Activated T-cell treated with anti-CD3 and anti-CD28 coated beads, Interleukin-2, amount 50 U/mL, for 72 hours (primary cell): ENCODE data around the gene CD226. TPM values are rescaled to one million over a fixed set of nuclear protein-coding genes. Genes with fewer than 3 reads are reported as not detected.
"Not testable (repeated sequence)": the region's sequence is repeated elsewhere in the genome, so short reads cannot be mapped to it uniquely, and the experiment has no call there.

Experiments
- ATAC-seq, 2 donors: fragments of 150-1000 bp; cut with Tn5 transposase; replicated peaks in 1 of 2; 2 replicates each; pipeline ENCODE4 v1.10.0; 2021; ENCODE audit warnings: moderate library complexity in 2 of 2, mild to moderate bottlenecking in 1 of 2
- DNase-seq, 2 donors: peaks; one replicate each; pipeline ENCODE4 v3.0.0; 2021 to 2022; ENCODE audit warnings: mixed read lengths in 1 of 2
- H3K27ac Mint-ChIP-seq: one replicate; pipeline ENCODE4 v1.8.0; 2022; ENCODE audit warnings: mild to moderate bottlenecking, moderate library complexity, mixed read lengths
- H3K27me3 Mint-ChIP-seq: one replicate; pipeline ENCODE4 v1.8.0; 2022; ENCODE audit warnings: low read depth, mixed read lengths
- H3K36me3 Mint-ChIP-seq, 2 donors: one replicate each; pipeline ENCODE4 v1.8.0; 2022; ENCODE audit warnings: mixed read lengths in 2 of 2, mild to moderate bottlenecking in 1 of 2; ENCODE audit not compliant: insufficient read depth in 2 of 2
- H3K4me1 Mint-ChIP-seq: one replicate; pipeline ENCODE4 v1.8.0; 2022; ENCODE audit warnings: low read depth, mixed read lengths
- H3K4me3 Mint-ChIP-seq, 2 donors: one replicate each; pipeline ENCODE4 v1.8.0; 2022; ENCODE audit warnings: mild to moderate bottlenecking in 2 of 2, mixed read lengths in 2 of 2, moderate library complexity in 2 of 2
- H3K9me3 Mint-ChIP-seq, 2 donors: one replicate each; pipeline ENCODE4 v1.8.0; 2022; ENCODE audit warnings: mixed read lengths in 2 of 2
- total RNA-seq, 2 donors: library from RNA; stranded (reverse); gene quantifications; one replicate each; pipeline ENCODE4 v1.2.3, GENCODE V29; 2022

Gene CD226
- total RNA-seq, 2 donors from 2014 or later: 73.7 to 81.8 TPM

DNA sequence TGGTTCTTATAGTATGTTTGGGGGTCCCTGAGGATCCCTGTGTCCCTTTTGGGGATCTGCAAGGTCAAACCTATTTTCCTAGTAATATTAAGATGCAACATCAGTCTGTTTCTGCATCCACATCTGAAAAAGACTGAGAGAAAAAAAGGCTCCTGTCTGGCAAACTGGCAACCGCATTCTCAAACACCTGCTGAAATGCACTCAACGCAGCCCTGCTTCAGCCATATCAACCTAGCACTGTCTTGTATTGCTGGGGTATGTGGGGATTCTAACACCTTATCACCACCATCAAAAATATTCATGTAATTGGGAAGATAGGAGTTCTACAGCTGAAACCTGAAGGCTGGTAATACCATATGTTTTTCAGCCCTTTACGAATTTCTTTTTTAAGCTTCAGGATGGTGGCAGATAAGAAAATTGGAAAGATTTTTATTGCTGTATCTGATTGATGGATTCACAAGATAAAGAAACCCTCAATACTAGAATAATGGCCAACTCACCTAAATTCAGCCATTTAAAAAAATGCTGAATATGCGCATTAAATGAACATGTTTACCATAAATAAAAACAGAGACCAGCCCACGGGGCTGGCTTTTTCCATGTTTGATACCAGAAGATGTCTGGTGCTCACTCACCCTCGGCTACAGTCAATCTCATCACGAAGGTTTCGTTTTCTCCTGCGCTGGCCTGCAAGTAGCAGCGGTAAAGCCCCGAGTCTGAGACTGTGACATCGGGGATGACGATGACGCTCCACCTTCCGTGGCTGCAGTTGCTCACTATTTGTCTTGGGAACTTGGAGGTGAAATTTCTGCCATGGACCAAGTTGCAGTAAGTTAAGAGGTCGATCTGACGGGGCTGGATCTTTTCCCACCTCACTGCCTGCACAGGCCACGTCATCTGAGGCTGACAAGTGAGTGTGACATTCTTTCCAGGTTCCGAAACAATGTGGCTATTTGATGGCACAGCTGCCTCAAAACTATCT is 52.3 kb downstream of the CD226 start:
- peaks cover 84% of the 10 kb centered on the region for H3K4me1 Mint-ChIP-seq
- H3K27me3 Mint-ChIP-seq: no peaks in the 10 kb centered on the region
- H3K36me3 Mint-ChIP-seq: peaks cover 26 to 49% of the 10 kb centered on the region in 2 donors
- DNase-seq (no peak), ATAC-seq (no peak)
- peaks cover 3 to 13% of the 10 kb centered on the region in 2 donors for H3K9me3 Mint-ChIP-seq
- peak overlapping the region; percentile 98 for H3K27ac Mint-ChIP-seq
- H3K4me3 Mint-ChIP-seq: peak overlapping the region in 1 of 2 donors; percentile 92

DNA sequence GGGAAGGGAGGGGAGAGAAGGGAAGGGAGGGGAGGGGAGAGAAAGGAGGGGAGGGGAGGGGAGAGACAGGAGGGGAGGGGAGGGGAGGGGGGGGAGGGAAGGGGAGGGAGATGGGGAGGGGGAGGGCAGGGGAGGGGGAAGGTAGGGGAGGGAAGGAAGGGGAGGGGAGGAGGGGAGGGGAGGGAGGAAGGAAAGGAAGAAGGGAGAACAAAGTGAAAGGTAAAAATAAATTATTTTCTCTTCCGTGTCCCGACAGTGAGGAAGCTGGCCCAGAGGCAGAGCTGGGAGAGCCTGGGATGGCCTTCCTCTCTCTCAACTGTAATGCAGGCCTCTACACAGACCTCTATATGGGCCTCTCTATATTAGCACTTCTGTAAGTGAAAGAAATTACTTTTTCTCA is 53.2 kb downstream of the CD226 start:
- H3K36me3 Mint-ChIP-seq: peaks cover 20 to 47% of the 10 kb centered on the region in 2 donors

DNA sequence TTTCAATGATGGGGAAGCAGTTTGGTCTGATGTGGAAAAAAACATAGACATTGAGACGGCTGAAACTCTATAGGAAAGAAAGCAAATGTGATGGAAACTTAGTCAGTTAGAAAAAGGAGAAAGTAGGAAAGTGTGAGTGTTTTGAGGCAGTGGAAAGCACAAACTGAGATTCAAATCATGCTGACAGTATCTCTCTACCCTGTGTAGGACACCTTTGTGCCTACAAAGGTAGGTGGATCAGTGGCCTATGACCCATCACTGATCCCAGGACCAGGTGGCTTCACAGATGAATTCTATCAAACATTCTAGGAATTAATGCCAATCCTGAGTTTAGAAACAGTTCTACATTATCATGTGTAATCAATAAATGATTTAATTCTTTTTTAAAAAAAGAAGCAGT is 57.1 kb downstream of the CD226 start:
- peak; percentile 29 to 42 for ATAC-seq
- Mint-ChIP-seq H3K27ac (peak overlapping the region; percentile 77), H3K27me3 (no peaks in the 10 kb centered on the region), H3K36me3 (peaks cover 19 to 45% of the 10 kb centered on the region in 2 donors), H3K4me3 (peak overlapping the region; percentile 12 to 44), H3K9me3 (peaks cover 3 to 7% of the 10 kb centered on the region in 2 donors), H3K4me1 (peaks cover 82% of the 10 kb centered on the region)
- no peak for DNase-seq

More for the DNA sequence above, 53.2 kb downstream of the CD226 start:
- DNase-seq (no peak), ATAC-seq (no peak)
- peaks cover 3 to 8% of the 10 kb centered on the region in 2 donors for H3K9me3 Mint-ChIP-seq
- peak overlapping the region in 1 of 2 donors; percentile 10 for H3K4me3 Mint-ChIP-seq
- peak overlapping the region; percentile 10 for H3K27ac Mint-ChIP-seq
- H3K27me3 Mint-ChIP-seq: no peaks in the 10 kb centered on the region
- peaks cover 87% of the 10 kb centered on the region for H3K4me1 Mint-ChIP-seq

DNA sequence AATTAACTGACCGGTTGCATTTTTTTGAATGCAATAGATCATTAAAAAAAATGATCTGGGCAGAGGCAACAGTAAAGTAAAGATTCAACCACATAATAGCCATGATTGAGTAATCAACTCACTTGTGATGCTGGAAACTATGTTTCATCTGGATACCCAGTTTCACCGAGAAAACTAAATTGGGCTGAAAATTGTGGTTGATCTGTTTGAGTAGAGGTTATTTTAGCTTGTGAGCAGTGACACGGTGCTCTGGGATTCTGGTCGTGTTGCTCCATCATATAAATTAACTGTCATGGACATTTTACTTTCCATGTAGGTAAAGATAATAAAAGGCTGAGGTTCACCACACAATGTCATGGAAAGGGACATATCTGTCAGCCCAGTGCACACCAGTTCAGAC is 58.7 kb downstream of the CD226 start:
- Mint-ChIP-seq H3K27me3 (no peaks in the 10 kb centered on the region), H3K4me3 (peak overlapping the region; percentile 44 to 71), H3K36me3 (peaks cover 21 to 48% of the 10 kb centered on the region in 2 donors), H3K9me3 (peaks cover 3 to 7% of the 10 kb centered on the region in 2 donors), H3K27ac (peak overlapping the region; percentile 72), H3K4me1 (peaks cover 93% of the 10 kb centered on the region)
- DNase-seq: peak in 1 of 2 donors; percentile 40
- ATAC-seq: peak; percentile 46 to 50

DNA sequence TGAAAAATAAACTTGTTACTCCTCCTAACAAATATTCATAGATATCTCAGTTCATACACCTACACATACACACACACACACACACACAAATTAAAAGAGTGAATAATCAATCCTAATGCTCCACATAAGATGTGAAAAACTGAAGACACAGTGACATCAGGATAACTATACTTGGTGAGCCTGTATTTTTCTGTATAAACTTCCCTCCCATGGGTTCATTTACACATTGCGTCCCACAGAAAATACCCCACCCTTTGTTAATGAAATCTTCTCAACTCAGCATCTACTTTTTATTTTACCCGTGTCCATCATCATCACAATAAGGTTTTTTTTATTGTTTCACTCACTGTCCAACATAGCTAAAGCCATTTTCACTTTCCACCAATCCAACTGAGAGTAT is 60.4 kb downstream of the CD226 start:
- Mint-ChIP-seq H3K4me3 (peak overlapping the region; percentile 31 to 66), H3K36me3 (peaks cover 13 to 37% of the 10 kb centered on the region in 2 donors), H3K9me3 (peaks cover 3 to 7% of the 10 kb centered on the region in 2 donors), H3K4me1 (peaks cover 90% of the 10 kb centered on the region), H3K27ac (peak overlapping the region; percentile 66), H3K27me3 (no peaks in the 10 kb centered on the region)
- ATAC-seq (no peak), DNase-seq (no peak)

DNA sequence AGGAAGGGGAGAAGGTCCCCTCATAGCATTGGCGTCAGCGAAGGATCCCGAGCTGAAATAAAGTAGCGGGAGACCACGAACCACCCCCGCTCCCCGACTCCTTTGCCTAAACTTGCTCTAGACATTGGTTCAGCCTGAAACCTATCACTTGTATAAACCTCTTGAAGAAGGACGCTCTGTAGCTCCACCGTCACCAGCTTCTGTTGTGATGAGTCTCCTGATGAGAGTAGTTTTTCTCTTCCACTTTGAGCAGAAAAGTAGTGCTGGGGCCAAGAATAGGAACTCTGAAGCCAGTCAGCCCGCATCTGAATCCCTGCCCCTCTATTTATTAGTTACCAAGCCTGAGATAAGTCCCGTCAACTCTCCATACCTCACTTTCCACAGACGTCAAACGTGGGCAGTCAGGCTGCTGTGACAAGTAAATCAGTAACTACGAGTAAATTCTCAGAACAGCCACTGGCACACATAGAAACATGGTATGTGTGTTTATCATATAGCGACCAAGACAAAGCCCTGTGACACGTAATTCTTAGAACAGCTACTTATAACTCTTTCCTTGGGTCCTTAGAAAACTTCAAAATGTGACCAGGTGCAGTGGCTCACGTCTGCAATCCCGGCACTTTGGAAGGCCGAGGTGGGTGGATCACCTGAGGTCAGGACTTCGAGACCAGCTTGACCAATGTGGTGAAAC is 61.7 kb downstream of the CD226 start:
- H3K4me1 Mint-ChIP-seq: peaks cover 78% of the 10 kb centered on the region
- peaks cover 0 to 2% of the 10 kb centered on the region in 2 donors for H3K9me3 Mint-ChIP-seq
- peak; percentile 71 to 72 for DNase-seq
- ATAC-seq: peak; percentile 81
- peak overlapping the region; percentile 62 to 78 for H3K4me3 Mint-ChIP-seq
- H3K36me3 Mint-ChIP-seq: peaks cover 6 to 26% of the 10 kb centered on the region in 2 donors
- H3K27me3 Mint-ChIP-seq: no peaks in the 10 kb centered on the region
- H3K27ac Mint-ChIP-seq: peak overlapping the region; percentile 95

DNA sequence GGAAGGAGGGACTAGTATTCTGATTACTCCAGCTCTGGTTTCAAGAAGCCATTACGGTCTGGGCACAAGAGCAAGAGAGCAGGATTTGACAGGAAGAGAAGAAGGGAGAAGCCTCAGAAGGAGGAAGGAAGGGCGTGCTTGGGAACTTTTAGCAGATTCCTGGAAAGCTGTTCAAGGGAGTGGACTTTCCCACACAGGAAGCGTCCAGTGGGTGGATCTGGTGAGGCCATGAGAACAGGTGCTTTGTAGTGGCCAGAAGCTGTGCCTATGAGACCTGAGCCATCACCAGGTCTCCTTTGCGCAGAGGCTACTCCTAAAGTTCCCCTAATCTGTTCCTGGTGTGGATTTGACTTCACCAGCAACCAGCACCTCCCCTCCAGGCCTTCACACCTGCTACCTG is 62.3 kb downstream of the CD226 start:
- peaks cover 0 to 1% of the 10 kb centered on the region in 2 donors for H3K9me3 Mint-ChIP-seq
- DNase-seq (no peak), ATAC-seq (no peak)
- peak overlapping the region; percentile 95 for H3K27ac Mint-ChIP-seq
- no peaks in the 10 kb centered on the region for H3K27me3 Mint-ChIP-seq
- H3K4me1 Mint-ChIP-seq: peaks cover 72% of the 10 kb centered on the region
- H3K36me3 Mint-ChIP-seq: peaks cover 3 to 21% of the 10 kb centered on the region in 2 donors
- peak overlapping the region; percentile 62 to 78 for H3K4me3 Mint-ChIP-seq

DNA sequence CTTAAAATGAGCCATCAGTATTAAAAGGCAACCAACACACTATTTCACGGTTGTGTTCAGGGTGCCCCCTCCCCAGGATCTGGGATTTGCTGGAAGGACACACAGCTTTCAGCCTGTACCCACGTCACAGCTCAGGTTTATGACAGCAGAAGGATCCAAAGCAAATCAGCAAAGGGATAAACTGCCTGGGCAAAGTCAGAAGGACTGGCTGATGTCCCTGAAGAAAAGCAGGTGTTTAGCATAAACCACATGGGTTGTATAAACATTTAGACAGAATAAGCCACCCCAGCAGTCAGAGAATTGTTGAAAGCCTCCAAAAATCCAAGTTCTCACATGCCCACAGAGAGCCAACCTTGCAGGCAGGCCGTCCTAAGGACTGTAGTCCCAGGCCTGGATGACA is 63.9 kb downstream of the CD226 start:
- Mint-ChIP-seq H3K9me3 (peaks cover 7 to 9% of the 10 kb centered on the region in 2 donors), H3K27ac (peak overlapping the region; percentile 98), H3K4me1 (peaks cover 65% of the 10 kb centered on the region), H3K27me3 (no peaks in the 10 kb centered on the region), H3K36me3 (peaks cover 13 to 28% of the 10 kb centered on the region in 2 donors), H3K4me3 (peak overlapping the region in 1 of 2 donors; percentile 22)
- ATAC-seq (no peak), DNase-seq (no peak)

DNA sequence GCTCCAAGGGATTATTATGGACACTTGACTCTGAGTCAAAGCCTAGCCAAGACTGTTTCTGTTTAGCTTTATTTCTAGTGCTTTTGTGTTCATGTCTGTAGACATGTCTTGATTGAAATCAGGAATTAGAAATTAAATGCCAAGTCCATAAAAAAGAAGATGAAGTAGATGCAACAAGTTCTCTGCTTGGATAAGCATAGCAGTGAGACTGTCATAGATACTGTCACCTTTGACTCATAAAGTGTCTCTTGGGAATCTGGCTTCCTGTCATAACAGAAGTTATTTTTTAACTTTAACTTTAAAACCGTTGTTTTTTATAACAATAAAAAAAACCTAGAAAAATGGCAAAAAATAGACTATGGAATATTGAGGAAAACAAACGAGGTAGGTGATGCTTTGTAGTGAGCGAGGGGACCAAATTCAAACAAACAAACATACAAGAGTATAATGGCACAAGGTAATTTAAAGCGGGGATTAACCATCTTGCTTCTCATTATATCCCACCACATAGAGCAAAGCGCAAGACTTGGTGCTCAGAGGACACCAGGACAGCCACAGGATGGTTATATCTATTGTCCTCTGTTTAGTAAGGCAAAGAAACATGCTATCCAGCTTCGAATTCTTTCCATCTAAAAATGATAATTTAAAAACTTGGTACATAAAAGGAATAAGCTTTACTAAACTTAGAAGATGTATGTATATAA is 64.6 kb downstream of the CD226 start:
- ATAC-seq: peak in 1 of 2 donors; percentile 32
- Mint-ChIP-seq H3K27ac (peak overlapping the region; percentile 98), H3K36me3 (peaks cover 15 to 30% of the 10 kb centered on the region in 2 donors), H3K27me3 (no peaks in the 10 kb centered on the region), H3K4me1 (peaks cover 58% of the 10 kb centered on the region), H3K4me3 (peak overlapping the region in 1 of 2 donors; percentile 82), H3K9me3 (peaks cover 9% of the 10 kb centered on the region in 2 donors)
- DNase-seq: no peak

DNA sequence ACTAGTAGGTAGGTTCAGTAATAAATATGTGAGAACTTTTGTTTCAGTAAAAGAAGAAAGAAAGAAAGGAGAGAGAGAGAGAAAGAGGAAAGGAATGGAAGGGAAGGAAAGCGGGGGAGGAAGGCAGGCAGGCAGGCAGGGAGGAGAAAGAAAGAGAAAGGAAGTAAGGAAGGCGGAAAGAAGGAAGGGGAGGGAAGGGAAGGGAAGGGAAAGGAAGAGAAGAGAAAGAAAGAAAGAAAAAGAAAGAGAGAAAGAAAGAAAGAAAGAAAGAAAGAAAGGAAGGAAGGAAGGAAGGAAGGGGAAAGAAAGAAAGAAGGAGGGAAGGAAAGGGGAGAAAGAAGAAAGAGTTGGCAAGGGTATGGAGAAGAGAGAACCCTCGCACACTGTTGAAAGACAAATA is 67.6 kb downstream of the CD226 start:
- no peak for DNase-seq
- Mint-ChIP-seq H3K9me3 (peaks cover 9% of the 10 kb centered on the region in 2 donors), H3K36me3 (peaks cover 17 to 24% of the 10 kb centered on the region in 2 donors), H3K4me1 (peaks cover 38% of the 10 kb centered on the region), H3K4me3 (no peak overlapping the region), H3K27me3 (no peaks in the 10 kb centered on the region), H3K27ac (no peak overlapping the region)
- ATAC-seq: no peak

DNA sequence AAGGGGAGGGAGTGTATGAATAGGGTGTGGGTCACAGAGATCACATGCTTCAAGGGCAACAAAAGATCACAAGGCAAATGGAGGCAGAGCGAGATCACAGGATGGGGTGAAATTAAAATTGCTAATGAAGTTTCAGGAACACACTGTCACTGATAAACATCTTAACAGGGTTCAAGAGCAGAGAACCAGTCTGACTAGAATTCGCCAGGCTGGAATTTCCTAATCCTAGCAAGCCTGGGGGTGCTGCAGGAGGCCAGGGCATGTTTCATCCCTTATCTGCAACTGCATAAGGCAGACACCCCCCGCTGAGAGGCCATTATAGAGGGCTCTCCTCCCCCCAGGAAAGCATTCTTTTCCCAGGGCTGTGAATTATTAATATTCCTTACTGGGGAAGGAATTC is 68.6 kb downstream of the CD226 start:
- H3K27ac Mint-ChIP-seq, H3K9me3 Mint-ChIP-seq, H3K4me3 Mint-ChIP-seq, ATAC-seq, H3K27me3 Mint-ChIP-seq, DNase-seq: not testable (repeated sequence)
- Mint-ChIP-seq H3K4me1 (peaks cover 36% of the 10 kb centered on the region), H3K36me3 (peaks cover 18 to 21% of the 10 kb centered on the region in 2 donors)

DNA sequence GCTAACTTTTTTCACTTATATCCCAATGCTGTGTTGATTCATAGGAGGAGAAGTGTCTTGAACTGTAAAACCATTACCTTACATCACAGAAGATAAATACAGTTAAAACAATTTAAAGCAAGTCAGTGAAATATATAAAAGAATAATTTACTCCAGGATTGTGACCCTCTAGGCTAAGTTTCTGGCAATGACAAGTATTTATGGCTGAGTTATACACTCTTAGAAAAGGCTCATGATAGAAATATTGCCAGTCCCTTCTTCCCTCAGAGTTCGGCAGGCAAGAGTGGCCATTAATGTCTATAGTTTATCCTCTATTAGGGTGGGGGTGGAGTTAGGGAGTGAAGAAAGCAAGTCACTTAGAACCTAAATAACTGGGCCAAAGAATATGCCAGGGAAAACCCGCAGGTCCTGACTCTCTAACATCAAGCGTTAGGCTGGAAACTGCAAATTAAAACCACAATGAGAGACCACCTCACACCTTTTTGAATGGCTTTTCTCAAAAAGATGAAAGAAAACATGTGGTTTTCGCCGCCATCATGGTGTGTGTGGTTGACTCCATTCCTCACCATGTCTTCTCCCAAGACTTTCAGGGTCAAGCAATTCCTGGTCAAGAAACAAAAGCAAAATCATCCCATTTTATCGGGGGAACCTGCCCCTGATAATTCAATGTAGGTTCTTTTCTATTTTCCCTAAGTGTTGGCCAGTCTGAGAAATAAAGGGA is 69.3 kb downstream of the CD226 start:
- Mint-ChIP-seq H3K4me1 (peaks cover 31% of the 10 kb centered on the region), H3K27me3 (no peaks in the 10 kb centered on the region), H3K27ac (no peak overlapping the region), H3K4me3 (no peak overlapping the region), H3K9me3 (peaks cover 9% of the 10 kb centered on the region in 2 donors), H3K36me3 (peaks cover 18 to 21% of the 10 kb centered on the region in 2 donors)
- no peak for DNase-seq
- ATAC-seq: no peak
